ENCODE results near the gene CXCL16.
"Not testable (repeated sequence)": the region's sequence is repeated elsewhere in the genome, so short reads cannot be mapped to it uniquely, and the experiment has no call there.

The CXCL16 gene

DNA sequence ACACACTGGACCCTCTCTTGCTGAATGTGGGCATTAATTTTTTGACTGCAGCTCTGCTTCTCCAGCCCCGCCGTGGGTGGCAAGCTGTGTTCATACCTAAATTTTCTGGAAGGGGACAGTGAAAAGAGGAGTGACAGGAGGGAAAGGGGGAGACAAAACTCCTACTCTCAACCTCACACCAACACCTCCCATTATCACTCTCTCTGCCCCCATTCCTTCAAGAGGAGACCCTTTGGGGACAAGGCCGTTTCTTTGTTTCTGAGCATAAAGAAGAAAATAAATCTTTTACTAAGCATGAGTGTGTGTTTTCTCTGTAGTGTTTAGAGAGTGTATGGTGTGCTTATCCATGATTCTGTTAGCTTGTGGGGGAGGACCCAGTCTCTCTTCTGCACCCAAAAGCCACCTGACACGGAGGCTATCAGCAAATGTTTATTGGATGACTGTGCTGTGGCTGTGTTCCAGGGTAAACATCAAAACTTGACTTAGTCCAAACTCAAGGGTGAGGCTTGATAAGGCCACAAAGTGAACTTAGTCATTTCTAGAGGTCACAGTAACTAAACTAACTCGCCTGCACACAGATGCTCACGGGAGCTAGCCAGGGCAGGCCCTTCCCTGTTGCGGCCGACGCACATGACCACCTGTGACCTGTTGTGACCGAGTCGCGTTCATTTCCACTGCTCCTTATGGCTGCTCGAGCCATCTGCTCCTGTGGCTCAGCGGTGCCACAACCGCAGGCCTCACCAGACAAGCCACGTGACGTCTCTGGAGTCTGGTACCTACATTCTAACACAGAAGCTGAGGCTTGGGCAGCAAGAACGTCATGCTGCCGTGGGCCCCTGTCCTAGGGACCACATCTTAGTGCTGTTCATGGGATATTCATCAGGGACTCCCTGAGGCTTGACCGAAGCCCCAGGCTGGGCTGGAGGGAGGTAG is 18.3 kb downstream of the CXCL16 start:
- DNase-seq (ENCODE audit: low read depth in 2 of 2, low spot score in 1 of 2) = no peak

GRCh38 chr17:4720787-4721186 is 18.9 kb downstream of the CXCL16 start:
- no peak for DNase-seq (ENCODE audit: low read depth in 2 of 2, low spot score in 1 of 2)

GRCh38 chr17:4719684-4720221 is 20.0 kb downstream of the CXCL16 start:
- no peak for DNase-seq (ENCODE audit: low read depth in 2 of 2, low spot score in 1 of 2)

DNA sequence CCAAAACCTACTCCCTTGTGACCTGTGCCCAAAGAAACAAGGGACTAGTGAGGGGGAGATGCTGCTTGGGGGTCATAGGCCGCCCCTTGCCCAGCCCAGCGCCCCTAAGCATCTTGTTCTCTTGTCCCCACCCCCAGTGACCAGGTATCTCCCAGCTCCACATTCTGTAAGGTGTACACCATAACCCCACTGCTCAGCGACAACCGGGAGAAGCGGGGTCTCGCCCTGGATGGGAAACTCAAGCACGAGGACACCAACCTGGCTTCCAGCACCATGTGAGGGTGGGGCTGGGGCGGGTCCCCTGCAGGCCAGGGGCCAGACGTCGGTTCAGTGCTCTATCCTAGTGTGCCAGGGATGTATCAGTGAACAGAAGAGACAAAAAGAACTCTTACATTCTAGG is 20.6 kb downstream of the CXCL16 start:
- DNase-seq (ENCODE audit: low read depth in 2 of 2, low spot score in 1 of 2) = no peak

DNA sequence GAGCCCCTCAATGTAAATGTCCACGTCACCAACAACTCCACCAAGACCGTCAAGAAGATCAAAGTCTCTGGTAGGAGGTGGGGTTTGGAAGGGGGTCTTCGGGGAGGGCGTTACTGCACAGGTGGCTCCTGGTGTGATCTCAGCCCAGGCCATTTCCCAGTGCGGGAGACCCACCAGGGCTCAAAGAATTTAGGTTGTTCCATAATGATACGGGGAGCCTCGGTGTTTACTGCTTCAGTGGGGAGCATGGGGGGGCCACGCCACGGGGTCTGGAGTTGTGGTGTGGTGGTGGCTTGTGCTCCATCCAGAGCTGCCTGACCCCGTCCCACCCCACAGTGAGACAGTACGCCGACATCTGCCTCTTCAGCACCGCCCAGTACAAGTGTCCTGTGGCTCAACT is 21.5 kb downstream of the CXCL16 start:
- DNase-seq (ENCODE audit: low read depth in 2 of 2, low spot score in 1 of 2) = no peak

- DNase-seq (ENCODE audit: low read depth in 2 of 2, low spot score in 1 of 2) = no peak
Measured at GRCh38 chr17:4717791-4718190, 21.9 kb downstream of the CXCL16 start.

GRCh38 chr17:4716081-4716480 is 23.6 kb downstream of the CXCL16 start:
- DNase-seq (ENCODE audit: low read depth in 2 of 2, low spot score in 1 of 2) = no peak

DNA sequence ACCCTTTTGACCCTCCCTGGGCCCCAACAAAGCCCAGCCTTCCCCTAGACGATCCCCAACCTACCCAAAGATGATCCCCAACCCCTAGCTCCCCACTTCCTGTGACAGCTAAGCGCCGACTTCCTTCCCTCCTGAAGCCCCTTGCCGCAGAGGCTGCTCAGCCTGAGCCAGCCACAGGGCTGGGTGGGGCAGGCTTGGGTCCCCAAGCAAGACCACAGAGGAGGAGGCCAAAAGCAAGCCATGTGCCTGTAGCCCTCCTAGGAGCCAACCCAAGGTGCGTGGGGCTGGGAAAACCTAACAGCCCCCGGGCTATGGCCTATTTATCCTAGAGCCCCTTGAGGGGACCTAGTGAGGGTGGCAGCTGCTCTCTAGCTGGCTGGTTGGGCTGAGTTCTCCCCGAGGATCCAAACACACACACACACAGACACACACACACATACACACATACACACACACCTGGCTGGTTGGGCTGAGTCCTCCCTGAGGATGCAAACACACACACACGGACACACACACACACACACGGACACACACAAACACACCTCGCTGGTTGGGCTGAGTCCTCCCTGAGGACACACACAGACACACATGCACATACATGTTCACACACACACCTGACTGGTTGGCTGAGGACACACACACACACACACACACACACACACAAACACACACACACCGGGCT is 24.5 kb downstream of the CXCL16 start:
- DNase-seq (ENCODE audit: low read depth in 2 of 2, low spot score in 1 of 2) = no peak

GRCh38 chr17:4714340-4715062 is 25.2 kb downstream of the CXCL16 start:
- DNase-seq (ENCODE audit: low read depth in 2 of 2, low spot score in 1 of 2) = not testable (repeated sequence)

DNA sequence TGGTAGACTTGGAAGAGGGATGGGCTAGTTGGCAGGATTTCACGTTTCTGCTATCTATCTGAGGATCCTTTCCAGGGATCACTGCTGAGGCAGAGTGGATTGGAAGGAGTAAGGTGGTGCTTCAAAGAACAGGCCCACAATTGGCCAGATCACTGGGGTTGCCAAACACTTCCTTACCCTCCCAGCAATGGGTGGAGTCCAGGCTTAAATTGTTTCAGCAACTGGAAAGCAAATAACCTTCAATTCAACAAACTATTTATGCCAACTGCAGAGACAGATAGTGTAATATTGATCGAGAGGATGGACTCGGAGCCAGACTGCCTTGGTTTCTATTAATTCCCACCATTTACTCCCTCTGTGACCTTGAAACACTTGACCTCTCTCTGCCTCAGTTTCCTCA is 27.2 kb downstream of the CXCL16 start:
- DNase-seq (ENCODE audit: low read depth in 2 of 2, low spot score in 1 of 2) = no peak

- DNase-seq (ENCODE audit: low read depth in 2 of 2, low spot score in 1 of 2) = no peak
Measured at GRCh38 chr17:4711661-4712181, 28.0 kb downstream of the CXCL16 start.

DNA sequence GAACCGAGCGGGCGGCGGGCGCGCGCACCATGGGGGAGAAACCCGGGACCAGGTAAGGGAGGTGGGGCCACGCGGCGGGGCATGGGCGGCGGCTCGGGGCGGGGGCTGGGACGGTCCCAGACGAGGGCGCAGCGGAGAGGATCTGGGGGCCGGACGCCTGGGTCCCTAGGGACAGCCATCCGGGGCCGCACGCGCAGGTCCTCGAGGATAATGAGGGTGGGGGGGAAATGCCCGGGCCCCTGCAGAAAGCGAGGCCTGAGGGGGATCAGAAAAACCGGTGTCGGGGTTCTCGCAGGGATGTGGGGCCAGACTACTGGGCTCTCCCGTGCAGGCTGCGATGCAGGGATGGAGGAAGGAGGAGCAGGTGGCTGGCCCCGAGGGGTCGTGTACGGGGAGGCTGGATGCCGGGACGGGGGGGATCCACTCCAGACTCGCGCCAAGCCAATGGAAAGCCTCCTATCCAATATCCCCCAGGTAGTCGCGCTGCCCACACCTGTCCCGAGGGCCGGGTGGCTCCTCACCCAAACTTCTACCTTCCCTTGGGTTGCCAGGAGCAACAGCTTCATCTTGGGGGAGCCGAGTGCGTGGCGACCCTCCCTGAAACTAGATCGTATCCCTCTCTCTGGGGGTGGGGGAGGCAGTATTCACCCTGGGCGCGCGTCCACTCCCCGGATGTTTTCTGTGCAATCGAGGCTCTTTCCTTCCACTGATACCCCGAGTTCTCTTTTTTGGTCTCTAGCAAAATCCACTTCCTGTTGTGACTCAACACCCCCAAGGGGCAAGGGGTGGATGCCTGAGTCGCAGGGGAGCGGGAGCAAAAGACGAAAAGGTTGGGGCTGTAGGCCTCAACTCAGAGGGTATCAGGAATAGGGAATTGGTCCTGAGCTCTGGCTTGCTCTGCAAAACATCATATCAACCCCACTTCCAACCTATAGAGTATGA is 28.8 kb downstream of the CXCL16 start:
- DNase-seq (ENCODE audit: low read depth in 2 of 2, low spot score in 1 of 2) = no peak

DNA sequence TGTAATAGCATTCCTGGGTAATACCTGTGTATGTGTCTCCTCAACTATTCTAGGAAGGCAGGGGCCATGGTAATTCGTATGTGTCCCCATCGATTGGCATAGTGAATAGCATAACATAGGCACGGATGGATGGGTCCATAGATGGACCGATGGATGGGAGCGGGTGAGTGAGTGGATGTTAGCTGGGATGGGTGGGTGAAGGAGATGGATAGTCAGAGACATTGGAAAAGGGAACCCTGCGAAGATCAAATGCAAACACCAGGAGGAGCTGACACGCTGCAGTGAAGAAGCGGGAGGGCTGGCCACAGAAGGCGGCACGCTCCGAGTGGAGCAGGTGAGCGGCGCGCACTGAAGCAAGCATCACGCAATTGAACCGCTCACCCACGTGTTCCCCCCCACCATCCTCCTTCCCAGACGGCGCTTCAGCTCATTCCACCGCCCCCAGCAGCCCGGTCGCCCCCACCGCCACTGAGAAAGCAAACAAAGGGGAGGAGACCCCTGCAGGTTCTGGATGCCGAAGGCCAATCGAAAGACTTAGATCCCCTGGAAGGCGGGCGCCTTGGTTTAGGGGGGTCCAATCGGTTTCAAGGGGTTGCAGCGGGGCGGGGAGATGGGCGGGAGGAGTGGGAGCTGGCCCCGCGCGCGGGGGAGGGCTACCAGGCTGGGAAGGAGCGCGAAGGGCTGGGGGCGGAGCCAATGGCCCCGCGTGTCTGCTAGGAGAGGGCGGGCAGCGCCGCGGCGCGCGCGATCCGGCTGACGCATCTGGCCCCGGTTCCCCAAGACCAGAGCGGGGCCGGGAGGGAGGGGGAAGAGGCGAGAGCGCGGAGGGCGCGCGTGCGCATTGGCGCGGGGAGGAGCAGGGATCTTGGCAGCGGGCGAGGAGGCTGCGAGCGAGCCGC is 29.7 kb downstream of the CXCL16 start, which contains the start of gene ARRB2:
TSS of gene ARRB2 (plus strand) at position 839 of the 899 bp plus-strand sequence. CDS start 90 bp downstream, outside the sequence.
- DNase-seq (ENCODE audit: low read depth in 2 of 2, low spot score in 1 of 2) = peak; percentile 94 to 99

- no peak for DNase-seq (ENCODE audit: low read depth in 2 of 2, low spot score in 1 of 2)
Measured at GRCh38 chr17:4708436-4708835, 31.3 kb downstream of the CXCL16 start.

- no peak for DNase-seq (ENCODE audit: low read depth in 2 of 2, low spot score in 1 of 2)
Measured at GRCh38 chr17:4706121-4706520, 33.6 kb downstream of the CXCL16 start.

DNA sequence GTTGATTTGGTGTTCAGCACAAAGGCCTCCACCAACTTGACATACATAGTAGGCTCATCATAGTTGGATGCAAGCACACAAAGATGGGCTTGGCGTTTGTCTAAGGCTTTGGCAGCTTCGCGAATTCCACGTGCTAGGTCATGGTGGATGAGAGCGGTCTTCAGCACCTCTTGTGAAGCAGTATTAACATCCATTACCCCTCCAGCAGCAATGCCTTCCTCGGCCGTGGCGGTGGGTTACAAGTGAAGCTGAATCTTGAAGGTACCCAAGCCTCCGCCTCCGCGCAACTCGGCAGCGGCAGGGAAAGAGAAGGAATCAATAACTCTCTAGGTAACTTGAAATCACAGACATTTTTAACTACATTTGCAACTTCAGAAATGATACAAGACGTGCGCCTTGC is 34.7 kb downstream of the CXCL16 start:
- no peak for DNase-seq (ENCODE audit: low read depth in 2 of 2, low spot score in 1 of 2)

DNA sequence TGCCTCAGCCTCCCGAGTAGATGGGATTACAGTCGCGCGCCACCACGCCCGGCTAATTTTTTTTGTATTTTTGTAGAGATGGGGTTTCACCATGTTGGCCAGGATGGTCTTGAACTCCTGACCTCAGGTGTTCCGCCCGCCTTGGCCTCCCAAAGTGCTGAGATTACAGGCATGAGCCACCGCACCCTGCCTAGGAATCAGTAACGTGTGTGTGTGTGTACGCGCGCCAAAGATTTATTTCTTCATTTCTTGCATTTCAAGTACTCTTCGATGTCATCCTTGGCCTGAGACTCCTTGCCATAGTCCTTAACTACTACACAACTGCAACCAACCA is 35.2 kb downstream of the CXCL16 start:
- not testable (repeated sequence) for DNase-seq (ENCODE audit: low read depth in 2 of 2, low spot score in 1 of 2)

GRCh38 chr17:4703330-4703691 is 36.4 kb downstream of the CXCL16 start:
- no peak for DNase-seq (ENCODE audit: low read depth in 2 of 2, low spot score in 1 of 2)

GRCh38 chr17:4701116-4701515 is 38.6 kb downstream of the CXCL16 start:
- DNase-seq (ENCODE audit: low read depth in 2 of 2, low spot score in 1 of 2) = no peak

Data from stimulated activated CD8-positive, alpha-beta memory T cell treated with anti-CD3 and anti-CD28 coated beads, Interleukin-4, amount 100 ng/mL, for 4 hours (primary cell).